ENCODE measurements around the gene FBF1.

The FBF1 gene

DNA sequence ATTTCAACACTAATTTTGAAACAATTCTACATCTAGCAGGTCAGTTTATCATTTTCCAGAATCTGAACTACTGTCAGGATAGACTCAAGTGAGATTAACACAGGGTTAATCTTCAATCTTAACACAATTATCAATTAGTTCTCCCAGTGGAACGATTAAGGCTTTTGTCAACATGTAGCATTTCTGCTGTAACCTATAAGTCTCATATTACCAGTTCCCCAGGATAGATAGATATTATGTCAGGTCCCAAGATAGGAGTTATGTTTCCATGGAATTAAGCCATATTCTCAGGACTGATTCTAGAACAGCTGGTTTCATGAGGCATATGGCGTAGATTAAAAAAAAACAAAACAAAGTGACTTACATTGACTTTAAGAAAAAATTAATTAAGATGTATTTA is 4.4 kb upstream of the FBF1 start:
- no peak for FAIRE-seq

DNA sequence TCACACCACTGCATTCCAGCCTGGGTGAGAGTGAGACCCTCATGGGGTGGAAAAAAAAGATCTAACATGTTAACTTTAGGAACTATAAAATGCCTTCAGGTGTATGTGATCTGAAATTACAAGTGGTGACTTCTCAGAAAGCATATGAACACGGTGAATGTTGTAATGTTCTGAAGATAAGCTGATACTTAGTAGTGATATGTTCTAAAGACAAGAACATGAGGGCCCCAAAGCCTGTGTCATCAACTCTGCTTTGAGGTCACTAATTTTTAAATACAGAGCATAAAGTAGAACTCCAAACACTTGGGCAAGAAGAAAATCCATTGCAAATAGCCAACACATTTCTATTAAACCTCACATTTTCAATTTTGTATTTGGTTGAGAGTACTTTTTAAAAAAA is 2.6 kb upstream of the FBF1 start:
- FAIRE-seq, result no peak

- FAIRE-seq, result no peak
These were observed 1.6 kb upstream of the FBF1 start for GRCh38 chr17:75942473-75942872.

DNA sequence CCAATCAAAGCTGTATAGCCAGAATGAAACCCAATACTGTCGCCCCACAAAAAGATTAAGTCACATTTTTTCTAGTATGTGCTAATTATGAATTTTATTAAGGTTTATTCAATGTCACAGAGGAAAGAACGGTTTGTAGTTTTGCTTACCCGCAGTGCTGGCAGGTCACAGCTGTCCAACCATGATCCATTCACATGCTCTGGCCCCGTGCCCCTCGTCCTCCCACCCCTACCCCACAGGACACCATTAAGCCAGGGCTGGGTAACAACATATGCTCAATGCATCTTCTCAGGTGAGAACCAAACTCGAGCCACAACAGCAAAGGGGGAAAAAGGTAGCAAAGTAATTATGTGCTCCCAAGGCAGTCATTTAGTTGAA is 589 bp upstream of the FBF1 start:
- FAIRE-seq, result no peak

DNA sequence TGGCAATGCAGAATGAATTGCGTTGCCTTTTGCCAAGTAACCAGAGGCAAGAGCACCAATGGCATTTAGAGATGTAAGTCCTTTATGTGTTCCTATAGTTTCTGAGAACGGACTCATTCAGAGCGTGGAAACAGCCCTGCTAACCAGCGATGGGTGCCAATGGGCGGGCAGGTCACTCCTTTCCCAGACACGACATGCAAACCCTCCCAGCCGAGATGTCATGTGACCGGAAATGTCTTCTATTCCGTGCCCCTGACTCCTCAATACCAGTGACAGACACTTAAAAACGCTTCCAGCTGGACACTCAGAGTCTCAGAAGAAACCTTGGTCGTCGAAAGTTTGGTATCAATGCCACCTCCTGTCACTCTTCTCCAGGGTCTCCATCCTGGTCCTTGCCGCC is 3.2 kb downstream of the FBF1 start:
- FAIRE-seq, result no peak

GRCh38 chr17:75933808-75934207 is 7.0 kb downstream of the FBF1 start:
- no peak for FAIRE-seq

GRCh38 chr17:75932852-75933251 is 8.0 kb downstream of the FBF1 start:
- no peak for FAIRE-seq

- FAIRE-seq, result no peak
These were observed 9.8 kb downstream of the FBF1 start for GRCh38 chr17:75931062-75931461.

- FAIRE-seq, result no peak
These were observed 13.4 kb downstream of the FBF1 start for GRCh38 chr17:75927286-75927922.

DNA sequence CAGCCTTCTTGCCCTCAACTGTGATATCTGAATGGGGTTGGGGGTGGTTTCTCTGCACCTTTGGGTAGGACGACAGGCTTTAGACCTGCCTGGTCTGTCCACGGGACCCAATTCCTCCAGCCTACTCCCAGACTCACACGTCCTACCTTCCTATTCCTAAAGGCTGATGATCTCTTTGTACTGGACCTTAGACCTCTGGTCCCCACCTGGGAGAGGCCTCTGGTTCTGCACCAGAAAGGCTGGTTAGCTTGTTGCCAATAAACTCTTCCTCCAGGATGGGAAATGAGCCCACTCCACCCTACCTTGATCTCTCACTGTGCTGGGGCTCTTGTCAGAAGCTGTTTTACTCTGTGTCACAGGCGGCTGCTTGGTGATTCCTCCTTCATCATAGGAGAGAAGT is 14.4 kb downstream of the FBF1 start:
- FAIRE-seq, result no peak

GRCh38 chr17:75925912-75926311 is 14.9 kb downstream of the FBF1 start:
- FAIRE-seq, result no peak

DNA sequence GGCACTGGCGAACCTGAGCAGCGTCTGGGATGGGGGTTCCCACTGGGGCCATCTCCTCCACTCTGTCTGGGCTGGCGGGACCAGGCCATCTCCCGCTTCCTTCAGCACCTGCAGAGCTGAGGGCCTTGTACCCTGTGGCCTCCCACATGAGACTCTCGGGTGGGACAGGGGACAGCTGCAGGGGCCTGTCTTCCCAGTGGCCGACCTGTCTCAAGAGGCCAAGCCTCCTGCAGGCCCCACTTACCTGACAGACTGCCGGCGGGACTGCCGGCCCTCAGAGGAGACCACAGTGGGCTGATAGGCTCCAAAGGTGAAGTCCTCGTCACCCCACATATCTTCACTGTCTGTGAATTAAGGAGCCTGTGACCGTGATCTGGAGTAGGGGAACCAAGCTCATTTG is 15.7 kb downstream of the FBF1 start:
- FAIRE-seq, result no peak

GRCh38 chr17:75922963-75923874 is 17.6 kb downstream of the FBF1 start:
- FAIRE-seq, result no peak

- no peak for FAIRE-seq
These were observed 18.5 kb downstream of the FBF1 start for GRCh38 chr17:75922173-75922961.

DNA sequence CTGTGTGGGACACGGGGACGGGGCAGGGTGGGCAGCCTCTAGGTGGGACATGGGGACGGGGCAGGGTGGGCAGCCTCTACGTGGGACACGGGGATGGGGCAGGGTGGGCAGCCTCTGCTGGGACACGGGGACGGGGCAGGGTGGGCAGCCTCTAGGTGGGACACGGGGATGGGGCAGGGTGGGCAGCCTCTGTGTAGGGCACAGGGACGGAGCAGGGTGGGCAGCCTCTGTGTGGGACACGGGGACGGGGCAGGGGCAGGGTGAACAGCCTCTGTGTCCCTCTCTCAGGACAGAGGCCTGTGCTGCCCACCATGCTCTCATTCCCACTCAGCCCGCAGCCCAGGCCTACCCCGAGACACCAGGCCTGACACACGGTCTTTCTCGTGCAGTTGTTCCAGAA is 19.2 kb downstream of the FBF1 start:
- FAIRE-seq, result no peak

DNA sequence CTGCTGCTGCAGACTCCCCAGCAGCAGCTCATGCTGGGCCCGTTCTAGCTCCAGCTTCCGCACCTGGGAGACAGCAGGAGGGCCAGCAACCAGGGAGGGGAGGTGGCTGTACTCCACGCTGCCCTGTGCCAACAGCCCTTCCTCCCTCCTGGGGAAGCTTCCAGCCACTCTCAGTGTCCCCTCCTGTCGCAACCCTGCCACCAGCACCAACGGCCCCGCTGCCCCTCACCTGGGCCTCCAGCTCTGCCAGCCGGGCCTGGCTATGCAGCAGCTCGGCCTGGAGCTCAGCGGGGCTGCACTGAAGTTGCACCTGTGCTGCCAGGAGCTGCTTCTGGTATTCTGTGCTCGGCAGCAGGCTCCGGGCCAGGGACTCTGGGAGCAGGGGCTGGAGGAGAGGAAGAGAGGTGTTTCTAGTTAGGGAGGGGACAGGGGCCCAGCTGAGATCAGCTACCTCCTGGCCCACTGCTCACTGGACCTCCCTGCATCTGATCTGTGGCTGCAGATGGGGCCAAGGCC is 20.7 kb downstream of the FBF1 start:
- no peak for FAIRE-seq

DNA sequence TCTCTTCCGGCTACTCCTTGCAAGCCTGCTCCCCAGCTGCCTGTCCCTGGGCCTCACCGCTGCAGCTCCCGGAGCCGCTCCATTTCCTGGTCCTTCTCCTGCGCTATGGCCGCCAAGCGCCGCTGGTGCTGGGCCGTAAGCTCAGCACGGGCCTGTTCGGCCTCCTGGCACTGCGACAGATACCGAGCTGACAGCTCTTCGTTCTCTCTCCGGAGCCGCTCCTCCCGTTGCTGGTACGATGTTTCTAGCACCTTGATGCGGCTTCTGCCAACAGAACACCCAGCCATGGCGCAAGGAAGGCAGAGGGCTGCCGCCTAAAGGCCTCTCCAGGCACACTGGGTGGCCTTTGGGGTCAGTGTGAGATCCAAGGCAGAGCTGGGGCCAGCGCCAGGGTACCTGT is 21.2 kb downstream of the FBF1 start:
- no peak for FAIRE-seq

DNA sequence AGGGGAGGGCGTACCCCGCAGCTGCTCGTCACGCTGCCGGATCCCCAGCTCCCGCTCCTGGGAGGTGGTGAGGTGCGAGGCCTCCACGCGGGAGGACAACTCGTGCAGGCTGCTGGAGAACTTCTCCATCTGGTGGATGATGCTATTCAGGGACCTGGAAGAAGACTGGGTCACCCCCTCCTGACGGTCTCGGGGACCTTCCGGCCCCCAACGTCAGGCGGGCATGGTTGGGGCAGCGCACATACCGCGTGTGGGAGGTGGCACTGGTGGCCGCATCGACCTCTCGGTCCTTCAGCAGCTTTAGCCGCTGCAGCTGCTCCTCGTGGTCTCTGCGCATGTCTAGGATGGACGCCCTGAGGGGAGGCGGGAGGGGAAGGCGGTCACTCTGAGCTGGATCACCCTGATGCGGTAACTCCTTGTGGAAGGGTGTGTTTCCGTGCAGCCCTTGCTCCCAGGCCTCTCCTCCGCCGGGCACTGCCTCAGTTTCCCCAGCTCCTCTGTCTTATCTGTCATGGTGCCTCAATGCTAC is 22.9 kb downstream of the FBF1 start:
- FAIRE-seq, result no peak

DNA sequence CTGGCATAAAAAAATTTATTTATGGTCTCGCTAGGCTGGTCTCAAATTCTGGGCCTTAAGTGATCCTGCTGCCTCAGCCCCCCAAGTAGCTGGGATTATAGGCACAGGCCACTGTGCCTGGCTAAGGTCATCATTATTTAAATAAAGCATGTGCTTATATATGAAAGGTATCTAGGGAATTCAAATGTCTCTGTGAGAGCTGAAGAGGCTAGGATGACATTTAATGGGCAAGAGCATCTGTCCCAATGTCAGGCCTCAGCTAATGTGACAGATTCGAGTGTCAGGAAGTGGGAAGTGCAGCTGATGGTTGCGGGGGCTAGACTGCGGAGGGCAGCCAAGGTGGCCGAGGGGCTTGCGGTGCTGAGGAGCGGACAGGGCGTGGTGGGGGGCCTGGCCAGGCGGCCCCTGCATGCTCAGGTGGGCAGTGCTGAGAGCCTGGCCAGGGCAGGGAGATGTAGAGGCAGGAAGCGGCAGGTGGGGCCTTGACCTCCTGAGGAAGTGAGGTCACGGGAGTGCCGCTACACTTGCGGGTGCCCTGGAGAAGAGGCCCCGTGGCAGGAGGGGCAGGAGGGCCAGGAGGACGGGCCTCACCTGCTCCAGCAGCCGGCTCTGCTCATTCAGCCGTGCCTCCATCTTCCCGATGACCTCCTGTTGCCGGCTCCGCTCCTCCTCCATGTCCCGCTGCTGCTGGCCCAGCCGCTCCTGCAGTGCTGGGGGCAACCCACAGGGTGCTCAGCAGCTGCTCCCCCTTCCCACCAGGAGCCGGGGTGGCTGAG is 23.5 kb downstream of the FBF1 start:
- no peak for FAIRE-seq

GRCh38 chr17:75915268-75915667 is 25.6 kb downstream of the FBF1 start:
- FAIRE-seq, result no peak

- no peak for FAIRE-seq
These were observed 26.1 kb downstream of the FBF1 start for GRCh38 chr17:75914643-75915267.
